Hematopoietic multipotent progenitor cell treated with erythropoietin and hydrocortisone succinate and interleukin-3 and kit ligand, for 8 days (in vitro differentiated cells): ENCODE results near the gene MRPS18A.
"Not testable (repeated sequence)": the region's sequence is repeated elsewhere in the genome, so short reads cannot be mapped to it uniquely, and the experiment has no call there.

Experiments
- DNase-seq: peaks from one replicate; pipeline ENCODE4 v3.0.0-alpha.2; 2015

Gene MRPS18A

DNA sequence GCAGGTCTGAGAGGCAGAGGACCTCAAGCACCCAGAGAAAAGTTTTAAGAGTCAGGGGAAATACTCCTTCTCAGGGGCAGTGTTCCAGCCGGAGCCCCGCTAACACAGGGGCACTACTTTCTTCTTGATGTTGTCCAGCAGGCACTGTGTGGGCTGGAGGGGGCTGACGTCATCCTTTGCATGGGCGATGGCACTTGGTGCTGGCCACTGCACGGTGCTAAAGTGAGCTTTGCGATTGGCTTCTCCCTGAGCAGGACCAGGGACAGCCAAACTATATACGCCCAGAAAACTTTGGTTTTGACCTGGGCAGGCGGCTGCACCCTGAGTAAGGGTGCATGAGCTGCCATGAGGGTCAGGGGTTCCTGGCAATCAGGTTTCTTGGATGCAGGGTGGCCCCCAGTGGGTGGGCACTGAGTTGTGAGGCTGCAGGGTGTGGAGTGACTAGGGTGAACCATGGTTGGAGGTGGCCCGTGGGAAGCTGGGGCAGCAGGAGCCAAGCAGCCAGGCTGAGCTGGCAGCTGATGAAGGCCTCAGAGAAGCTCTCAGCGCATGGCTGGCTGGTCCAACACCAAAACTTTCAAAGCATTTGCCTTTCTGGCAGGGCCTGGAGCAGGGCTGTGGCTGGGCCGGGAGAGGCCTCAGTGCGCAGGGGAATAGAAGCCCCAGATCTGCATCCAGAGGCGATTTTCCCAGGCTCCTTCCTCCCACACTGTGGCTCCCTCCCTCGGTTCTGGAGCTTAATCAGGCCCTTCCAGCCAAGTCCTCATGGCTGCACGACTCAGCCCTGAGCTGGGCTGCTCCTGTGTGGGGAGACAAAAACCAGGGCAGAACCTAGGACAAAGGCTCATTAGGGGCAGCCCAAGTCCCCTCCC lies 18.3 kb downstream of the MRPS18A start:
- DNase-seq, result no peak

DNA sequence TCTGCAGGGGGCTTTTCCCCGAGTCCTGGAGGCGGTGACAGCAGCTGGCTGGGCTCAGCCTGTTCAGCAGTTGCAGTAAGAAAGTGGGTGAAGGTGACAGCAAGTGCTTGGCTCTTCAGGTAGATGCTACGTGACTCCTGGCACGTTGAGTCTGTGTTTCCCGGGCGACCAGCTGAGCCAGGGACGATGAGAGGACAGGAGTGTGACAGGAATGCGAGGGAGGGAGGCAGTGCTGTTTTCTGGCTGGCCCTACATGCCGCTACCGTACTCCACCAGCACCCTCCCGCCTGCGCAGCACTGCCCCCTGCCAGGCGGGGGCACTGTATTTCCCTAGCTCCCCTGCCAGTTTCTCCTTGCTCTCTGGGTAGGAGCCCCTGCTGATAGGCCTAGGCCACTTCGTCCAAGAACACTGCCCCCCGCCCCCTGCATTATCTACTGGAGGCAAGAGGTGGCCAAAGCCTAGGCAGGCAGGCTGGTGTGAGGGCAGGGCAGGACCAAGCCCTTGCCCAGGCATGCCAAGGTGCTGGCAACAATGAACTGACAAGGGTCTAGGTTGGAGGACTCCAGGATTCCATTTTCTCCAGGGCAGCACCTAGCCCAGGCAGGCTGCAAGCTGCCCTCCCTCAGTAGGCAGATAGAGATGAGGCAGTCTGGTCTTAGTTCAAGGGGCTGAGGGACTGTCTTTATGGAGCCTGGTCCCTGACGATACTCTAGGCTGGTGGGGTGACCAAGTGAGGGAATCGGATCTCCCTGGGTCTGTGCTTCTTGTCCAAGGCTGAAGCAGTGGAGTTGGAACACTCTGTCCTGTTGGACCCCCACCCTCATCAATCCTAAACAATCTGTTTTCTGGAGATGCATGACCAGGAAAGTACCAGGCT lies 19.2 kb downstream of the MRPS18A start:
- DNase-seq, result peak; percentile 92

DNA sequence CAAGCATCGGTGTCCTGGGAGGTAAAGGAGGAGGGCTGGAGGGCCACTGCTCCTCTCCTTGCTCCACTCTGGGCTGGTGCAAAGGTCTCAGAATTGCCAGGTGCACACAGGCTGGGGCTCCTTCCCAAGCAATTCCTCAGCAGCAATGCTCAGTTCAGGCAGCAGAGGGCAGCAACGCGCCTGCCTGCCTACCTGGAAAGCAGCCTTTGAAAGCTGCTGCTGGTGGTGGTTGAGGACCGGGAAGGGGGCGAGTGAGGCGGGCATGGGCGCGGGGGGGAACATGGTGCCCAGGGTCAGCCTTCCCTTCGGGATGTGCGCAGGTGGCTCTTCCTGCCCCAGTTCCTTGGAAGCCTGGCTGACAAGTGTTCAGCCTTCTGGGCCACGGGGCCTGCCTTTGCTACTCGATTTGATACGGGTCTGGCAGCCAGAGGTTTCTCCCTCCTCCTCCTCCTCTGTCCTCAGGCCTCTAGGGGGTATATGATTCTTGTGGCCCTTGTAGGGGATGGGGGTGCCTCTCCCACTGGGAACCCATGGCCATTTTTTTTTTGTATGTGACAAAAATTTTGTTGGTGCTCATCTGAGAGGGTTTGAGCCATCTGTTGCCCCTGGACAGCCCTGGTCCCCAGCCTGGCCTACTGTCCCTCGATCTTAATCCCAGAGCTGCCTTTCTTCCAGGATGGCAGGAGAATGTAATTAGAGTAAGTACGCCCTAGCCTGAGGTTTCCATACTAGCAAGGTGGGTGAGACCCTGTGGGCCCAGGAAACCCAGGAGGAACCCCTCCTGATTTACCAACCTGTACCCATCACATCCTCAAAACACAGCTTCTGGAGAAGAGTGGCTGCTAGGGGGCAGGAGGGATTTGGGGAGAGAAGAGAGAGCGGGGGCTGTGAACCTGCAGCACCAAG lies 20.1 kb downstream of the MRPS18A start:
- DNase-seq, result peak; percentile 83

DNA sequence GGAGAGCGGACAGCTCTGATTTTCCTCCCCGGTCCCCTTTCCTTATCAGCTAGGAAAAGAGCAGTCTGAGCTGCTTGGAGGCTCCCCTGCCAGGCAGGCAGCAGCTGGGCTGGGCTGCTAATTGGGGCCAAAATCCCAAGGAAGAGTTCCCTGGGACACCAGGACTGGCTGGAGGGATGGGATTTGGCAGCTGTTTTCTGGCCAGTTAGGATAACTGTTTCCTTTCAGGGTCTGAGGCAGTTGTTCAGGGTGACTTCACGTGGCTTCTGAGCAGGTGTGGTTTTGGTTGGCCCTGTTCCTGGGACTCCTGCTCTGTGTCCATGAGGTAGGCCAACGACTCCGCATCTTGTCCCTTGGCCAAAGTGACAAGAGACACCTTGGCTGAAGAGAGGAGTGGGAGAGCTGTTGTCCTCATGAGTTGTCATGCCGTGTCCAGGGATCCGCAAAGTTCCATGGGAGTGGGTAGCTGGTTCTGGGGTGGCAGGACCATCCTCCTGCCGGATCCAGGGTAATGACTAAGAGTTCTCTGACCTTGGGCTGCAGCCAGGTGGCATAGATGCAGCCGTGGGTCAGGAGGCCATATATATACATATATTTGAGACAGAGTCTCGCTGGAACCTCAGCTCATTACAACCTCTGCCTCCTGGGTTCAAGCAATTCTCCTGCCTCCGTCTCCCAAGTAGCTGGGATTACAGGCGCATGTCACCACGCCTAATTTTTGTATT lies 21.2 kb downstream of the MRPS18A start:
- DNase-seq, result no peak

DNA sequence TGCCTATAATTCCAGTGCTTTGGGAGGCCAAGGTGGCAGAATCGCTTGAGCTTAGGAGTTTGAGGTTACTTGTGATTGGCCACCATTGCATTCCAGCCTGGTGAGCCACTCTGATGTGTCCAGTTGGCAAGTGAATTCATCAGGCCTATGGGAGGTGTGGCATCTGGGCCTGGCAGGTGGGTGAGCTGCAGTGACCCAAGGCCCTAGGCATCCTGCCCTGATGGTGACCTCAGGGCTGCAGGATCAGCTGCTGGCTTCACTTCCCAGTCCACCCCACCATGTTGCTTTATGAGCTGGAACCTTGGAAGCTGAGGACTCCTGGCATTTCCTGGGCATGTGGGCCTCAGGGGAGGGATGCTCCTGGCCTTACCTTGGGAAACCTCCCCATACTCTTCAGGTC lies 22.2 kb downstream of the MRPS18A start:
- no peak for DNase-seq

DNA sequence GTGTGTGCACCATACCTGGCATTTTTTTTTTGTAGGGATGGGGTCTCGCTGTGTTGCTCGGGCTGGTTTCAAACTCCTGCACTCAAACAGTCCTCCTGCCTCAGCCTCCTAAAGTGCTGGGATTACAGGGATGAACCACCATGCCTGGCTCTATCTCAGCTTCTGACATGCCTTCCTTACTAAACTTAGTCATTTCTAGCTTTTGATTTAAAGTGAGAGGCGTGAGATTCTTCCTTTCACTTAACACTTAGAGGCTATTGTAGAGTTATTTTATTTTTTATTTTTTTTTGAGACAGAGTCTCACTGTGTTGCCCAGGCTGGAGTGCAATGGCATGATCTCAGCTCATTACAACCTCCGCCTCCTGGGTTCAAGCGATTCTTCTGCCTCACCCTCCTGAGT lies 24.6 kb downstream of the MRPS18A start:
- not testable (repeated sequence) for DNase-seq

DNA sequence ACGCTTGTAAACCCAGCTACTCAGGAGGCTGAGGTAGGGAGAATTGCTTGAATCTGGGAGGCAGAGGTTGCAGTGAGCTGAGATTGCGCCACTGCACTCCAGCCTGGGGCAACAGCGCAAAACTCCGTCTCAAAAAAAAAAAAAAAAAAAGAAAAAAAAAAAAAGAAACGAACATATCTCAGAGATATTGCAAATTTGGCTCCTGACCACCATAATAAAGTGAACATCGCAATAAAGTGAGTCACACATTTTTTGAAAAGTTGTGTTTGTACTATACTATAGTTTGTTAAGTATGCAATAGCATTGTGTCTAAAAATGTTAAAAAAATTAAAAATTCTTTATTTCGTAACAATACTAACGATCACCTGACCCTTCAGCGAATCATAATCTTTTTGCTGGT lies 29.4 kb downstream of the MRPS18A start:
- DNase-seq, result no peak

DNA sequence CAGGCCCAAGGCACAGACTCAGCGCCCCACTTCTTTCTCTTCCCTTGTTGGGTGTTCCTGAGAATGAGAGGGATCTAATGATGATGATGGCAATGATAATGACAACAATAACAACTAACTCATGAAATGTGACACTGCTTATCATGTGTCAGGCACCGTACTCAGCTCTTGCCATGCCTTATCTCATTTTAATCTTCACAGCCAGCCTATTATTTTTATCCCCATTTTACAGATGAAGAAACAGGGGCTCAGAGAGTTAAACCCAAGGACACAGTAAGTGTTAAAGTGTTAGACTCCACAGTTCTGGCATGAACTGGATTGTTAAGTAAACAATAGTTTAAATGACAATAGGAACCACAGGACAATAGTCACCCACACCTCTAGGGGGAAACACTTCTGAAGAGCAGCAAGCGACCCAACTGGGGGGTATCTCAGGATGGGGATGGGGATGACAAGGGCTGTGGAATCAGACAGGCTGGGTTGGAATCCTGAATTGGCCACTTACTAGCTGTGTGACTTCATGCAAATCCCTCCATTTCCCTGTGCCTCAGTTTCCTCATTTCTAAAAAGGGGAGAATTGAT lies 30.3 kb downstream of the MRPS18A start:
- peak; percentile 21 for DNase-seq

DNA sequence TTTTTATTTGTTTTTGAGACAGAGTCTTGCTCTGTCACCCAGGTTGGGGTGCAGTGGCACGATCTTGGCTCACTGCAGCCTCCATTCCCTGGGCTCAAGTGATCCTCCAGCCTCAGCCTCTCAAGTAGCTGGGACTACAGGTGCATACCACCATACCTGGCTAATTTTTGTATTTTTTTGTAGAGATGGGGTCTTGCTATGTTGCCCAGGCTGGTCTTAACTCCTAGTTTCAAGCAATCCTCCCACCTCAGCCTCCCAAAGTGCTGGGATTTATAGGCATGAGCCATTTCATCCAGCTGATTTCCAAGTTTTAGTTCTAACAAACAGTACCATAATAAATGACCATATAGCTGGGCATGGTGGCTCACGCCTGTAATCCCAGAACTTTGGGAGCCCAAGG lies 34.8 kb downstream of the MRPS18A start:
- DNase-seq, result not testable (repeated sequence)

DNA sequence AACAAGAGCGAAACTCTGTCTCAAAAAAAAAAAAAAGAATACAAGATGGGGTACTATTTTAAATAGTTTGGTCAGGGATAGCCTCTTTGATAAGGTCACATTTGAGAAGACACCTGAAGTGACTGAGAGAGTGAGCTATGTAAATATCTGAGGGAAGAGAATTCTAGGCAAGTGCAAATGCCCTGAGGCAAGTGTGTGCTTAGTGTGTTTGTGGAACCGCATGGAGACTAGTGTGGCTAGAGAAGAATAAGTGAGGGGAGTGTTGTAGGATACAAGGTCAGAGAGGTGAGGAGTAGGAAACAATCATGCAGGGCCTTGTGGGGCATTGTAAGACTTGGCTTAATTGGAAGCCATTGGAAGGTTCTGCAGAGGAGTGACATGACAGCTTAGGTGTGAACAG lies 39.3 kb downstream of the MRPS18A start:
- DNase-seq, result no peak

DNA sequence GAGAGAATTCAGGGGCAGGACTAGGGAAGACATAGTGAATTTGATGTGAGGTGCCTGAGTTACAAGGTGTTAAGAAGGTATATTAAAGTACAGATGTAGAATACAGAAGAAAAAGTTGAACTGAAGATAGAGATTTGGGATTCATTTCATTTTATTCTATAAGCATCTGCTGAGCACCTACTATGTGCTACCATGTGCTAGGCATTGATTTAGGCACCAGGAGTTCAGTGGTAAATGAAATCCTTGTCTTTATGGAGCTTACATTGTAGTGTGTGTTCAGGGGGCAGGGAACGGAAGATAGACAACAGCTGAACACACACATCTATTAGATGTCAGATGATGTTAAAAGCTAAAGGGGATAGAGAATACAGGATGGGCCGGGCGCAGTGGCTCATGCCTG lies 40.0 kb downstream of the MRPS18A start:
- no peak for DNase-seq

DNA sequence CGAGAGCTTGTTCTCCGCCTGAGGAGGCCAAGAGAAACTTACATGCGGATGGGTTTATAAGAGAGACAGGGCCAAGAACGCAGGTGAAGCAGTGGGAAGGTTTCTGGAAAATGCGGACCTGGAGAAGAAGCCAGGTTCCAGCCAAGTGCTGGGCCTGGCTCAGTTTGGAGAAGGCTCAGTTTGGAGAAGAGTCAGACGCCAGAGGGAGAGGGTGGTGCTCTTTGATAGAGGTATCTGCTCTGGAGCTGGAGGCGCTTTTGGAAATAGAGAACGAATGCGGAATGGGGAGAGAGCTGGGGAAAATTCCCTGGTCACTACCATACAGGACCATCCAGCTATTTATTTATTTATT lies 42.0 kb downstream of the MRPS18A start:
- DNase-seq, result no peak

DNA sequence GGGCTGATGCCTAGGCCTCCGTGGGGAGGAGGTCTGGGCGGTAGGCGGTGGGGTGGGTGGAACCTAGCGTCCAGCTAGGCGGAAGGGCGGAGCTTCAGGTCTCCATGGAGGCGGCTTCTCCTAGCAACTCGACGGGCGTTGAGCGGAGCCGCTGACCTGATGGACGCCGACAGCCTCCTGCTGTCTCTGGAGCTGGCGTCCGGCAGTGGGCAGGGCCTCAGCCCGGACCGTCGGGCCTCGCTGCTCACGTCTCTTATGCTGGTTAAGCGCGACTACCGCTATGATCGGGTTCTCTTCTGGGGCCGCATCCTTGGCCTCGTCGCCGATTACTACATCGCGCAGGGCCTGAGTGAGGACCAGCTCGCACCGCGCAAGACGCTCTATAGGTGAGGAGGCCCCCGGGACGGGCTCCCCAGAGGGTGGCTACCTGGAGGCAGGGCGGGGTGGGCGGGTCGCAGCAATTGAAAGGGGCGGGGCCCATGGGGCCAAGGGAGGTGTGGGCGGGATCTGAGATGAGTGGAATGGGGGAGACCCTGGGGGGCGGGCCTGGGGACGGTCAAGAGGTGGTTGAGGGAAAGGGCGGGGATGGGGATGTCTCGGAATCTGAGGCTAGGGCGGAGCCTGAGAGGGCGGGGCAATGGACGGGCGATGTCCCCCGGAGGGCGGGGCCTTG lies 42.5 kb downstream of the MRPS18A start, which contains the start of gene RSPH9:
Gene RSPH9 (plus strand): TSS at position 97 of the 673 bp plus-strand sequence. CDS start 63 bp downstream, at position 160.
- DNase-seq, result peak; percentile 66

DNA sequence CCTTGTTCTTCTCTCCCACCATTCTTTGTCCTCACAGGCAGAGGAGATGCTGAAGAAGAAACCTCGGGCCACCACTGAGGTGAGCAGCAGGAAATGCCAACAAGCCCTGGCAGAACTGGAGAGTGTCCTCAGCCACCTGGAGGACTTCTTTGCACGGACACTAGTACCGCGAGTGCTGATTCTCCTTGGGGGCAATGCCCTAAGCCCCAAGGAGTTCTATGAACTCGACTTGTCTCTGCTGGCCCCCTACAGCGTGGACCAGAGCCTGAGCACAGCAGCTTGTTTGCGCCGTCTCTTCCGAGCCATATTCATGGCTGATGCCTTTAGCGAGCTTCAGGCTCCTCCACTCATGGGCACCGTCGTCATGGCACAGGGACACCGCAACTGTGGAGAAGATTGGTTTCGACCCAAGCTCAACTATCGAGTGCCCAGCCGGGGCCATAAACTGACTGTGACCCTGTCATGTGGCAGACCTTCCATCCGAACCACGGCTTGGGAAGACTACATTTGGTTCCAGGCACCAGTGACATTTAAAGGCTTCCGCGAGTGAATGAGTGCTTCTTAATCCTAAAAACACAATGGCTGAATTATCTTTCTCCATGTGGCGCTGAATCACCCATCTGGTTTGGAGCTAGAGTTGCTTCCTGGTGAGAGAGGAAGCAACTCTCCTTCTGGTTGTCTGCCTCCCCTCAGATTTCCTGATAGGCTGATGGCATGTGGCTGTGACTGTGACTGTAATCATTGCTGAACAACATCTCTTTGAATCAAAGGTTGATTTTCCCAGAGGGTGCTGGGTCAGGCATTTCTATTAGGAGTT lies 47.4 kb downstream of the MRPS18A start:
- DNase-seq, result peak; percentile 58

DNA sequence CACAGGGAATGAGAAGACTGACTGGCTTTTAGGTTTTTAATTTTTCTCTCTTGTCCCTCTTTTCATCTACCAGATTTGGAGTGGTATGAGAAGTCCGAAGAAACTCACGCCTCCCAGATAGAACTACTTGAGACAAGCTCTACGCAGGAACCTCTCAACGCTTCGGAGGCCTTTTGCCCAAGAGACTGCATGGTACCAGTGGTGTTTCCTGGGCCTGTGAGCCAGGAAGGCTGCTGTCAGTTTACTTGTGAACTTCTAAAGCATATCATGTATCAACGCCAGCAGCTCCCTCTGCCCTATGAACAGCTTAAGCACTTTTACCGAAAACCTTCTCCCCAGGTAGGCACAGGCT lies 51.3 kb downstream of the MRPS18A start:
- DNase-seq, result no peak

DNA sequence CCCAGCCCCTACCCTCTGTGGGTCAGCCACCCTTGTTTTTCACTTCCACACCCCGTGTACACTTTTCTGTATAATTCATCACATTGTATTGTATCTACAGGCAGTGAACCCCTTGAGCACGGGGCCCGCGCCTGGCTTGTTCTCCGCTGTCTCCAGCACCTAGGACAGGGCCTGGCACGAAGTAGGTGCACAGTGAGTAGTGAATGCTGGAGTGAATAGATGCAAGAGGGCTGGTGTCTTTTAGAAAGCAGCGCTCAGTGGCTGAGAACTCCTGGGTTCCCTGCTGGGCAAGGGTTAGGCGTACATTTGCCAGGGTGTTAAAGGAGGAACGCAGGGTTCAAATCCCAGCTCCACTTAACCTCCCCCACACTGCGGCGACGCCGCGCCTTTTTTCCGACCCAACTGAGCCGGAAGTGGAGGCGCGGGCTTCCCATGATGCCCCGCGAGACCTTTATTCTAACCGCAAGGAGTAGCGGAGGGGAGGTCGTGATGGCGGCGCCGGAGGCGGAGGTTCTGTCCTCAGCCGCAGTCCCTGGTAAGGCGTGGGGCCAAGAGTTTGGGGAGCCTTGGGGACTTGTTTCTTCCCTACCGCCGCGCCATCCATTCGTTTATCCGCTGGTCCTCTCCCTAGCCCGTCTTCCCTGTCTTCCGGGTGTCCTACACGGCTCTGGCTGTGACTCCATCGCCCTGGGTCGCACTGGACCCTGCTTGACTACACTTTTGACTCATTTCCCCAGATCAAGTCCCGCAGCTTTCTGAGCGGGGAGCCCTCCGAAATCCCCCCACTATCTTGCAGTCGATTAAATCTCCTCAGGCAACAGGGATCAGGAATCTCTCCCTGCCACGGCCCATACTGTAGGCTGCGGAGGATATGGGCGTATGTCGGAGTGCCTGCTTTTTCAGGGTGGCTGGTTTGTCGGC lies 51.9 kb downstream of the MRPS18A start, which contains the start of gene MAD2L1BP:
Gene MAD2L1BP (plus strand): TSS at position 454 of the 921 bp plus-strand sequence. CDS start 36 bp downstream, at position 490.
- DNase-seq, result peak; percentile 87

DNA sequence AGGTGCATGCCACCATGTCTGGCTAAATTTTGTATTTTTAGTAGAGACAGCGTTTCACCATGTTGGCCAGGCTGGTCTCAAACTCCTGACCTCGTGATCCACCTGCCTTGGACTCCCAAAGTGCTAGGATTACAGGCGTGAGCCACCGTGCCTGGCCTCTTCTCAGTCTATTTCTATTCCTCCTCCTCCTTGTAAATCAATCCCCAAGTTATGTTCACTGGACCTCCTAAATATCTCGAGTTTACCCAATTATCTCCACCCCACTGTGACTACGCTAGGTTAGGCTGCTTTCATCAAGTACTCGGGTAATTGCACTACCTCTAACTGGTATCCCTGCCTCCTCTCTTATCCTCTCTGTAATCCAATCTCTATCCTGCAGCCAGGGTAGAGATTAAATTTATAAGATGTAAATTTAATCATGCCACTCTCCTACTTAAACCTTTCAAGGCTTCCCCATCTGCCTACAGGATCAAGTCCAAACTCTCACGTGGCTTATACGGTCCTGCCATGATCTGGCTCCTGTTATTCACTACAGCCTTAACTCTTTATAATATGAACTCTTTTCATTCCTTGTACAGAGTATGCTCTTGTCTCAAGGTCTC lies 52.8 kb downstream of the MRPS18A start:
- DNase-seq, result peak; percentile 11

DNA sequence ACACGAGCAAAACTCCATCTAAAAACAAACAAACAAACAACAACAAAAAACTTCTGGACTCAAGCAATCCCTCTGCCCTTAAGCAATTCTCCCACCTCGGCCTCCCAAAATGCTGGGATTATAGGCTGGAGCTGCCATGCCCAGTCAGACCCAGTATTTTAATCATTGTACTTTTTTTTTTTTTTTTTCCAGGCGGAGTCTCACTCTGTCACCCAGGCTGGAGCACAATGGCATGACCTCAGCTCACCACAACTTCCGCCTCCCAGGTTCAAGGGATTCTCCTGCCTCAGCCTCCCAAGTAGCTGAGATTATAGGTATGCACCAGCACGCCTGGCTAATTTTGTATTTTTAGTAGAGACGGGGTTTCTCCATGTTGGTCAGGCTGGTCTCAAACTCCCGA lies 54.6 kb downstream of the MRPS18A start:
- DNase-seq, result not testable (repeated sequence)
